IPS-18a (cell line): ENCODE data around the gene STARD3.

Experiments used
- H3K27ac ChIP-seq: one replicate; pipeline ENCODE4 v1.5.1; 2013; ENCODE audit warnings: low read length
- H3K27me3 ChIP-seq: one replicate; pipeline ENCODE4 v1.6.1; 2013; ENCODE audit warnings: mild to moderate bottlenecking, low read length; ENCODE audit not compliant: control insufficient read depth, insufficient read depth
- H3K36me3 ChIP-seq: one replicate; pipeline ENCODE4 v1.6.1; 2013; ENCODE audit warnings: low read depth, low read length; ENCODE audit not compliant: control insufficient read depth
- H3K4me1 ChIP-seq: one replicate; pipeline ENCODE4 v1.6.1; 2013; ENCODE audit warnings: low read depth, low read length; ENCODE audit not compliant: control insufficient read depth
- H3K4me3 ChIP-seq: one replicate; pipeline ENCODE4 v1.5.1; 2013; ENCODE audit warnings: low read length
- H3K9ac ChIP-seq: one replicate; pipeline ENCODE4 v1.6.1; 2013; ENCODE audit warnings: mild to moderate bottlenecking, low read length, moderate library complexity
- H3K9me3 ChIP-seq: one replicate; pipeline ENCODE4 v1.6.1; 2013; ENCODE audit warnings: low read depth, low read length; ENCODE audit not compliant: control insufficient read depth

The STARD3 gene

DNA sequence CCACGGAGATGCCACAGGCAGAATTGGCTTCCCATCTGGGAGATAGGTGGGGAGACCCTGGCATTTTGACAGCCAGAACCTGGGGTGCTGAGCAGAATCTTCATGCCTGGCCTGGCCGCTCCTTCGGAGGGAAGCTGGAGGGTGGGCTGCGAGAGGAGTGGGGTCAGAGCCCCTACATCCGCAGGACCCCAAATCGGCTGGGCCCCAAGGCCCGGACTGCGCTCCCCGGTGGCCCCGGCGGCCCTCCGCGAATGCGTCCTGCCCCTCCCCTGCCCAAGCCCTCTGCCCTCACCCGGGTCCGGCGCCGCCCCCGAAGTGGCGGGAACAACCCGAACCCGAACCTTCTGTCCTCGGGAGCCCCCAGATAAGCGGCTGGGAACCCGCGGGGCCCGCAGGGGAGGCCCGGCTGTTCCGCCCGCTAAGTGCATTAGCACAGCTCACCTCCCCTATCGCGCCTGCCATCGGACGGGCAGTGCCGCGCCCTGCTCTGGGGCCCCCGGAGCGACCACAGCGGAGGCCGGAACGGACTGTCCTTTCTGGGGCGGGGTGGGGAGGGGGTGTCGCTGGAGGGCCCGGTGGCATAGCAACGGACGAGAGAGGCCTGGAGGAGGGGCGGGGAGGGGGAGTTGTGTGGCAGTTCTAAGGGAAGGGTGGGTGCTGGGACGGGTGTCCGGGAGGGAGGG, 30.5 kb downstream of the STARD3 start:
- H3K9ac ChIP-seq: no peak overlapping the region
- H3K27ac ChIP-seq: no peak overlapping the region
- peaks cover 31% of the 10 kb centered on the region for H3K27me3 ChIP-seq
- peak overlapping the region; percentile 52 for H3K4me3 ChIP-seq
- H3K36me3 ChIP-seq: no peaks in the 10 kb centered on the region
- no peaks in the 10 kb centered on the region for H3K9me3 ChIP-seq
- peaks cover 19% of the 10 kb centered on the region for H3K4me1 ChIP-seq

GRCh38 chr17:39667945-39668924, 31.3 kb downstream of the STARD3 start, which contains the start of gene PNMT:
Gene PNMT (plus strand): TSS chr17:39668453. CDS start chr17:39668476, 23 bp downstream.
- Histone ChIP-seq H3K9ac (peak within 1 kb of the TSS; percentile 23), H3K27ac (no peak within 1 kb of the TSS), H3K9me3 (no peaks in the 10 kb centered on the region), H3K36me3 (no peaks in the 10 kb centered on the region), H3K4me1 (peaks cover 14% of the 10 kb centered on the region), H3K27me3 (peaks cover 31% of the 10 kb centered on the region), H3K4me3 (peak within 1 kb of the TSS; percentile 52)

GRCh38 chr17:39669897-39670735, 33.2 kb downstream of the STARD3 start:
- H3K9me3 ChIP-seq: no peaks in the 10 kb centered on the region
- no peak overlapping the region for H3K27ac ChIP-seq
- peaks cover 5% of the 10 kb centered on the region for H3K4me1 ChIP-seq
- H3K4me3 ChIP-seq: no peak overlapping the region
- no peaks in the 10 kb centered on the region for H3K36me3 ChIP-seq
- peaks cover 31% of the 10 kb centered on the region for H3K27me3 ChIP-seq
- H3K9ac ChIP-seq: no peak overlapping the region

- Histone ChIP-seq H3K4me1 (peaks cover 8% of the 10 kb centered on the region), H3K9ac (no peak overlapping the region), H3K27ac (no peak overlapping the region), H3K36me3 (no peaks in the 10 kb centered on the region), H3K9me3 (no peaks in the 10 kb centered on the region), H3K27me3 (peaks cover 31% of the 10 kb centered on the region), H3K4me3 (no peak overlapping the region)
Observed at GRCh38 chr17:39670746-39671145, 33.8 kb downstream of the STARD3 start.

GRCh38 chr17:39671651-39672521, 34.9 kb downstream of the STARD3 start:
- H3K9ac ChIP-seq: no peak overlapping the region
- no peaks in the 10 kb centered on the region for H3K36me3 ChIP-seq
- no peaks in the 10 kb centered on the region for H3K9me3 ChIP-seq
- no peak overlapping the region for H3K4me3 ChIP-seq
- peaks cover 7% of the 10 kb centered on the region for H3K4me1 ChIP-seq
- no peak overlapping the region for H3K27ac ChIP-seq
- peaks cover 19% of the 10 kb centered on the region for H3K27me3 ChIP-seq

- Histone ChIP-seq H3K9me3 (no peaks in the 10 kb centered on the region), H3K27ac (no peak overlapping the region), H3K4me1 (peaks cover 3% of the 10 kb centered on the region), H3K4me3 (no peak overlapping the region), H3K36me3 (no peaks in the 10 kb centered on the region), H3K9ac (no peak overlapping the region), H3K27me3 (peaks cover 11% of the 10 kb centered on the region)
Observed at GRCh38 chr17:39672522-39673334, 35.8 kb downstream of the STARD3 start.

GRCh38 chr17:39673335-39674081, 36.6 kb downstream of the STARD3 start:
- H3K9ac ChIP-seq: no peak overlapping the region
- no peaks in the 10 kb centered on the region for H3K9me3 ChIP-seq
- no peak overlapping the region for H3K4me3 ChIP-seq
- no peak overlapping the region for H3K27ac ChIP-seq
- H3K4me1 ChIP-seq: peaks cover 3% of the 10 kb centered on the region
- peaks cover 7% of the 10 kb centered on the region for H3K27me3 ChIP-seq
- H3K36me3 ChIP-seq: no peaks in the 10 kb centered on the region

DNA sequence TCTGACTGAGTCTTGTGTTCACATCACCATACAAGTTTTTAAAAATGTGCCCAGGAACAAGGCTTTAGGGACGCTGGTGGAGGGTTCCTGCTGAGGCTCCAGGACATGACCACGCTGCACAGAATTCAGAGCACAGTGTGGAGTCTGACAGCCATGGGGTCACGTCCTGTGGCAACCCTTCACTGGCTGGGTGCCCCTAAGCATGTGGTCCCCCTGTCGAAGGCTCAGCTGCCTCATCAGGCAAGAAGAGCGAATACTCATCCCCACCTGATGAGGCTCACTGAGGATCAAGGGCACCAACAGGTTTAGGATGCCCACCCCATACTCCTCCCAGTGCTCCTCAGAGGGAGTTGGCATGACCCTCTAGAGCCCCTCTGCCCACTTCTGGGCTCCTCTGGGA, 37.2 kb downstream of the STARD3 start:
- H3K36me3 ChIP-seq: no peaks in the 10 kb centered on the region
- no peak overlapping the region for H3K27ac ChIP-seq
- H3K27me3 ChIP-seq: peaks cover 3% of the 10 kb centered on the region
- no peak overlapping the region for H3K9ac ChIP-seq
- no peak overlapping the region for H3K4me3 ChIP-seq
- peaks cover 3% of the 10 kb centered on the region for H3K4me1 ChIP-seq
- no peaks in the 10 kb centered on the region for H3K9me3 ChIP-seq

- H3K36me3 ChIP-seq: no peaks in the 10 kb centered on the region
- H3K9ac ChIP-seq: no peak overlapping the region
- peaks cover 3% of the 10 kb centered on the region for H3K4me1 ChIP-seq
- H3K27ac ChIP-seq: no peak overlapping the region
- H3K27me3 ChIP-seq: no peaks in the 10 kb centered on the region
- H3K4me3 ChIP-seq: no peak overlapping the region
- no peaks in the 10 kb centered on the region for H3K9me3 ChIP-seq
Observed at GRCh38 chr17:39674702-39675389, 37.9 kb downstream of the STARD3 start.
